Embryonic facial prominence (tissue), 1 donor: ENCODE measurements around the gene EBF3.

Experiments used
- DNase-seq: peaks from one replicate; pipeline ENCODE4 v3.0.0-alpha.2; 2016; ENCODE audit errors: extremely low spot score

Gene EBF3

GRCh38 chr10:129942936-129943715 lies 20.9 kb downstream of the EBF3 start:
- peak; percentile 46 for DNase-seq

- DNase-seq, result no peak
Observed at GRCh38 chr10:129942391-129942790, 21.7 kb downstream of the EBF3 start.

GRCh38 chr10:129942019-129942277 lies 22.1 kb downstream of the EBF3 start:
- DNase-seq, result no peak

GRCh38 chr10:129941199-129942018 lies 22.7 kb downstream of the EBF3 start:
- DNase-seq, result no peak

GRCh38 chr10:129940617-129941198 lies 23.4 kb downstream of the EBF3 start:
- DNase-seq, result no peak

GRCh38 chr10:129939416-129940275 lies 24.4 kb downstream of the EBF3 start:
- no peak for DNase-seq

- no peak for DNase-seq
Observed at GRCh38 chr10:129938460-129938859, 25.6 kb downstream of the EBF3 start.

GRCh38 chr10:129937351-129937751 lies 26.7 kb downstream of the EBF3 start:
- DNase-seq, result no peak

- no peak for DNase-seq
Observed at GRCh38 chr10:129936923-129937300, 27.2 kb downstream of the EBF3 start.

GRCh38 chr10:129936266-129936922 lies 27.7 kb downstream of the EBF3 start:
- no peak for DNase-seq

GRCh38 chr10:129935867-129936152 lies 28.3 kb downstream of the EBF3 start:
- DNase-seq, result no peak

- no peak for DNase-seq
Observed at GRCh38 chr10:129935102-129935866, 28.8 kb downstream of the EBF3 start.

- no peak for DNase-seq
Observed at GRCh38 chr10:129934196-129934925, 29.7 kb downstream of the EBF3 start.

GRCh38 chr10:129933456-129934092 lies 30.5 kb downstream of the EBF3 start:
- DNase-seq, result no peak

GRCh38 chr10:129932751-129933433 lies 31.2 kb downstream of the EBF3 start:
- no peak for DNase-seq

- no peak for DNase-seq
Observed at GRCh38 chr10:129932182-129932581, 31.9 kb downstream of the EBF3 start.

GRCh38 chr10:129929343-129930292 lies 34.5 kb downstream of the EBF3 start:
- DNase-seq, result no peak
